HG02759 (cell line): ENCODE data around the gene MAEL.

Experiments used
- ATAC-seq: cut with Tn5 transposase; IDR thresholded peaks from one replicate; pipeline ENCODE4 v1.9.1; 2021; ENCODE audit warnings: mild to moderate bottlenecking, moderate library complexity; ENCODE audit not compliant: unreplicated experiment

The MAEL gene

GRCh38 chr1:166988974-166989515 lies at the start of gene MAEL:
TSS of gene MAEL (plus strand) at chr1:166989280. CDS start at chr1:166989353, 73 bp downstream.
- no peak for ATAC-seq

GRCh38 chr1:166939741-166940375 lies 49.2 kb upstream of the MAEL start:
- no peak for ATAC-seq

- peak; percentile 67 for ATAC-seq
Observed at GRCh38 chr1:166944186-166944967, 44.7 kb upstream of the MAEL start.

GRCh38 chr1:166947398-166948043 lies 41.6 kb upstream of the MAEL start:
- peak; percentile 64 for ATAC-seq

GRCh38 chr1:166948856-166949350 lies 40.2 kb upstream of the MAEL start:
- ATAC-seq: no peak

- ATAC-seq: no peak
Observed at GRCh38 chr1:166950156-166950555, 38.9 kb upstream of the MAEL start.

GRCh38 chr1:166951050-166951449 lies 38.0 kb upstream of the MAEL start:
- no peak for ATAC-seq

GRCh38 chr1:166952002-166952746 lies 36.9 kb upstream of the MAEL start:
- no peak for ATAC-seq

GRCh38 chr1:166953491-166953890 lies 35.6 kb upstream of the MAEL start:
- no peak for ATAC-seq

GRCh38 chr1:166956057-166956850 lies 32.8 kb upstream of the MAEL start:
- no peak for ATAC-seq

- no peak for ATAC-seq
Observed at GRCh38 chr1:166956872-166957271, 32.2 kb upstream of the MAEL start.

GRCh38 chr1:166960858-166961474 lies 28.1 kb upstream of the MAEL start:
- ATAC-seq: peak; percentile 70

GRCh38 chr1:166969074-166969677 lies 19.9 kb upstream of the MAEL start:
- ATAC-seq: peak; percentile 86

- ATAC-seq: no peak
Observed at GRCh38 chr1:166971252-166971651, 17.8 kb upstream of the MAEL start.

- ATAC-seq: no peak
Observed at GRCh38 chr1:166972193-166972592, 16.9 kb upstream of the MAEL start.

GRCh38 chr1:166972826-166973225 lies 16.3 kb upstream of the MAEL start:
- no peak for ATAC-seq

GRCh38 chr1:166974647-166975345 lies 14.3 kb upstream of the MAEL start:
- peak; percentile 8 for ATAC-seq

GRCh38 chr1:166975361-166976129 lies 13.5 kb upstream of the MAEL start, which contains the start of gene ILDR2:
TSS of gene ILDR2 (minus strand) at chr1:166975540. CDS start at chr1:166975268, 272 bp downstream.
- ATAC-seq: peak; percentile 80
